Left ventricle myocardium inferior (tissue), 1 donor: ENCODE measurements around the gene SYNPO2. TPM values are rescaled to one million over a fixed set of nuclear protein-coding genes. Genes with fewer than 3 reads are reported as not detected.

ENCODE experiments used
- DNase-seq: peaks from one replicate; pipeline ENCODE4 v3.0.0-alpha.2; 2020
- H3K27ac ChIP-seq: fragments of 200-600 bp; replicated peaks from 2 replicates; pipeline ENCODE4 v1.8.0; 2021
- H3K27me3 ChIP-seq: fragments of 200-600 bp; 2 replicates; pipeline ENCODE4 v1.8.0; 2021; ENCODE audit warnings: low read depth
- H3K36me3 ChIP-seq: fragments of 200-600 bp; 2 replicates; pipeline ENCODE4 v1.8.0; 2021
- H3K4me1 ChIP-seq: fragments of 200-600 bp; 2 replicates; pipeline ENCODE4 v1.8.0; 2021
- H3K4me3 ChIP-seq: fragments of 200-600 bp; 2 replicates; pipeline ENCODE4 v1.8.0; 2021; ENCODE audit warnings: mild to moderate bottlenecking, moderate library complexity
- H3K9me3 ChIP-seq: fragments of 200-600 bp; replicated peaks from 2 replicates; pipeline ENCODE4 v1.8.0; 2021
- CTCF ChIP-seq: fragments of 200-600 bp; IDR thresholded peaks from 2 replicates; pipeline ENCODE4 v1.8.0; 2021; ENCODE audit warnings: antibody characterized with exemption, mild to moderate bottlenecking, borderline replicate concordance
- intact Hi-C: fragments of 100-400 bp; cut with micrococcal nuclease; formaldehyde crosslinking; loops from one replicate; pipeline ENCODE4 v1.11.0; 2022
- total RNA-seq: library from RNA; stranded (reverse); fragmentation: NEBNext Ultra II Directional; extraction: Animal tissue kit (Norgen Biotek cat#: 25700); gene quantifications from one replicate; pipeline ENCODE4 v1.2.1, GENCODE V29; 2021
- donor health status: DM: no; HTN: yes; CAD: no; lungs with severe emphysema.

The SYNPO2 gene
- total RNA-seq, 1 donor from 2014 or later = 239 TPM

GRCh38 chr4:119093042-119093827 lies 204.6 kb downstream of the SYNPO2 start:
- H3K27me3 ChIP-seq = no peaks in the 10 kb centered on the region
- peaks cover 26% of the 10 kb centered on the region for H3K4me1 ChIP-seq
- H3K27ac ChIP-seq = peak overlapping the region; percentile 31
- H3K9me3 ChIP-seq = no peaks in the 10 kb centered on the region
- intact Hi-C loops = no loop called here
- H3K4me3 ChIP-seq = no peak overlapping the region
- no peaks in the 10 kb centered on the region for H3K36me3 ChIP-seq
- TF ChIP-seq CTCF = no peak
- no peak for DNase-seq

- no peaks in the 10 kb centered on the region for H3K27me3 ChIP-seq
- H3K27ac ChIP-seq = no peak overlapping the region
- no peaks in the 10 kb centered on the region for H3K9me3 ChIP-seq
- peaks cover 44% of the 10 kb centered on the region for H3K4me1 ChIP-seq
- no peaks in the 10 kb centered on the region for H3K36me3 ChIP-seq
- no peak for TF ChIP-seq CTCF
- intact Hi-C loops = loop anchor here (5.0 kb wide), 1 partner anchor 190 kb away; no protein-coding TSS in a partner anchor
- no peak overlapping the region for H3K4me3 ChIP-seq
- DNase-seq = no peak
These were observed 208.7 kb downstream of the SYNPO2 start for GRCh38 chr4:119097282-119097900.

GRCh38 chr4:119098306-119098705 lies 209.7 kb downstream of the SYNPO2 start:
- TF ChIP-seq CTCF = no peak
- Histone ChIP-seq H3K27me3 (no peaks in the 10 kb centered on the region), H3K9me3 (no peaks in the 10 kb centered on the region), H3K4me3 (no peak overlapping the region), H3K27ac (peak overlapping the region; percentile 38), H3K36me3 (no peaks in the 10 kb centered on the region), H3K4me1 (peaks cover 49% of the 10 kb centered on the region)
- no peak for DNase-seq
- intact Hi-C loops = loop anchor here (5.0 kb wide), 1 partner anchor 189 kb away; no protein-coding TSS in a partner anchor

- Histone ChIP-seq H3K9me3 (no peaks in the 10 kb centered on the region), H3K27ac (peak overlapping the region; percentile 38), H3K27me3 (no peaks in the 10 kb centered on the region), H3K36me3 (no peaks in the 10 kb centered on the region), H3K4me1 (peaks cover 55% of the 10 kb centered on the region), H3K4me3 (no peak overlapping the region)
- intact Hi-C loops = loop anchor here (5.0 kb wide), 1 partner anchor 188 kb away; no protein-coding TSS in a partner anchor
- DNase-seq = no peak
- TF ChIP-seq CTCF = no peak
These were observed 210.7 kb downstream of the SYNPO2 start for GRCh38 chr4:119099227-119099810.

GRCh38 chr4:119100655-119101054 lies 212.0 kb downstream of the SYNPO2 start:
- H3K4me1 ChIP-seq = peaks cover 67% of the 10 kb centered on the region
- H3K9me3 ChIP-seq = no peaks in the 10 kb centered on the region
- no peak for TF ChIP-seq CTCF
- H3K4me3 ChIP-seq = no peak overlapping the region
- no peak overlapping the region for H3K27ac ChIP-seq
- intact Hi-C loops = no loop called here
- H3K27me3 ChIP-seq = no peaks in the 10 kb centered on the region
- H3K36me3 ChIP-seq = no peaks in the 10 kb centered on the region
- DNase-seq = no peak
